K562 (cell line): ENCODE data around the gene GLTP. TPM values are rescaled to one million over a fixed set of nuclear protein-coding genes. Genes with fewer than 3 reads are reported as not detected.

ENCODE experiments used
- E2F1 ChIP-seq: sonication (generic); formaldehyde crosslinking; IDR thresholded peaks from 2 replicates; pipeline ENCODE4 v1.8.1; 2023; ENCODE audit warnings: mild to moderate bottlenecking, missing genetic modification reagents, moderate library complexity
- ETS1 ChIP-seq: conservative IDR thresholded peaks from 2 replicates; pipeline ENCODE4 v1.6.1; 2011; ENCODE audit warnings: low read depth, mild to moderate bottlenecking, low read length; ENCODE audit not compliant: control insufficient read depth
- polyA plus RNA-seq, 8 experiments: library from polyadenylated mRNA; depleted of rRNA in 4 of 8; stranded (reverse) in 5 of 8; unstranded in 3 of 8; fragments of >200 nt; fragmentation: Nextera tagmentation in 2 of 8; fragmentation: Illumina TruSeq in 1 of 8; extraction: Ambion mirVana in 2 of 8; extraction: Trizol in 1 of 8; gene quantifications; 2 replicates each; pipeline versions ENCODE4 v1.2.1 to v1.2.3, GENCODE V29; 2011 to 2014; ENCODE audit warnings: inconsistent platforms in 1 of 8, missing spikeins in 1 of 8
- total RNA-seq, 7 experiments: library from RNA; depleted of rRNA in 6 of 7; stranded (reverse); fragments of >200 nt in 6 of 7; fragmentation: Illumina TruSeq in 2 of 7; extraction: Trizol in 2 of 7; gene quantifications; 2 replicates each; pipeline versions ENCODE4 v1.2.1 to v1.2.3, GENCODE V29; 2011 to 2021; ENCODE audit warnings: low replicate concordance in 1 of 7
- TF ChIP-seq, protein P1 (sequence below), 2 experiments: IDR thresholded peaks; 2 replicates each; pipeline ENCODE4 v1.6.1; 2011; ENCODE audit warnings: borderline replicate concordance in 1 of 2, control low read depth in 1 of 2, low read depth in 1 of 2, low read length in 1 of 2, mild to moderate bottlenecking in 1 of 2, mixed read lengths in 1 of 2, moderate library complexity in 1 of 2; ENCODE audit not compliant: insufficient read depth in 1 of 2, insufficient read length in 1 of 2, poor library complexity in 1 of 2, severe bottlenecking in 1 of 2; ENCODE audit errors: extremely low read depth in 1 of 2

The GLTP gene
- total and polyA plus RNA-seq, 9 of the 15 experiments (the other 6 are each of a cell fraction or from before 2014, with no cell fraction given) = 4.4 to 8.3 (median 6.1) TPM

GRCh38 chr12:109900752-109901580 is 20.6 kb upstream of the GLTP start (continued):
- TF ChIP-seq E2F1 (CRISPR knock-in tag) = 0 out of 2 replicates have a peak, but pooled peaks have one; percentile 0
- TF ChIP-seq, protein P1, sequence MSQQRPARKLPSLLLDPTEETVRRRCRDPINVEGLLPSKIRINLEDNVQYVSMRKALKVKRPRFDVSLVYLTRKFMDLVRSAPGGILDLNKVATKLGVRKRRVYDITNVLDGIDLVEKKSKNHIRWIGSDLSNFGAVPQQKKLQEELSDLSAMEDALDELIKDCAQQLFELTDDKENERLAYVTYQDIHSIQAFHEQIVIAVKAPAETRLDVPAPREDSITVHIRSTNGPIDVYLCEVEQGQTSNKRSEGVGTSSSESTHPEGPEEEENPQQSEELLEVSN (IDR thresholded peaks at IDR 0.05; ENCODE audit: borderline replicate concordance in 1 of 2, extremely low read depth in 1 of 2, insufficient read depth in 1 of 2, insufficient read length in 1 of 2, low read depth in 1 of 2, low read length in 1 of 2, poor library complexity in 1 of 2, severe bottlenecking in 1 of 2) = peak in 1 of 2 experiments; percentile 32
- TF ChIP-seq ETS1 = 0 out of 2 replicates have a peak, but pooled peaks have one; percentile 18
